Activated CD8-positive, alpha-beta T cell treated with anti-CD3 and anti-CD28 coated beads, Interleukin-2, amount 10 ng/mL, durations not matched to agents 7 days and 5 days (primary cell): Measurements from ENCODE around the gene ATE1. TPM values are rescaled to one million over a fixed set of nuclear protein-coding genes. Genes with fewer than 3 reads are reported as not detected.
"Not testable (repeated sequence)": the region's sequence is repeated elsewhere in the genome, so short reads cannot be mapped to it uniquely, and the experiment has no call there.

Experiments
- ATAC-seq: fragments of 150-1000 bp; cut with Tn5 transposase; one replicate; pipeline ENCODE4 v1.10.0; 2021; ENCODE audit warnings: moderate library complexity
- CTCF ChIA-PET: fragments of 350-600 bp; sonication (Branson Sonifier 250); formaldehyde crosslinking; loops from one replicate; lab custom pipeline; 2021; ENCODE audit warnings: antibody characterized with exemption; lab: Charles Lee
- POLR2A ChIA-PET: fragments of 350-600 bp; sonication (Branson Sonifier 250); formaldehyde crosslinking; loops from one replicate; lab custom pipeline; 2021; ENCODE audit warnings: antibody characterized with exemption; lab: Charles Lee
- DNase-seq: peaks from one replicate; pipeline ENCODE4 v3.0.0-alpha.2; 2020
- H3K27ac Mint-ChIP-seq: one replicate; pipeline ENCODE4 v1.8.0; 2021; ENCODE audit warnings: mild to moderate bottlenecking, mixed read lengths
- H3K27me3 Mint-ChIP-seq: one replicate; pipeline ENCODE4 v1.8.0; 2021; ENCODE audit warnings: low read depth, mixed read lengths
- H3K36me3 Mint-ChIP-seq: one replicate; pipeline ENCODE4 v1.8.0; 2021; ENCODE audit warnings: low read depth, mixed read lengths
- H3K4me1 Mint-ChIP-seq: one replicate; pipeline ENCODE4 v1.8.0; 2021; ENCODE audit warnings: low read depth, mixed read lengths
- H3K4me3 Mint-ChIP-seq: one replicate; pipeline ENCODE4 v1.8.0; 2021; ENCODE audit warnings: mild to moderate bottlenecking, mixed read lengths
- H3K9me3 Mint-ChIP-seq: one replicate; pipeline ENCODE4 v1.8.0; 2022; ENCODE audit warnings: mixed read lengths; ENCODE audit not compliant: insufficient read depth
- total RNA-seq, 2 experiments: library from RNA; stranded (reverse); gene quantifications; one replicate each; pipeline ENCODE4 v1.2.3, GENCODE V29; 2021

The ATE1 gene
- total RNA-seq, 2 experiments from 2014 or later = 20.2 to 26.0 TPM

GRCh38 chr10:121774813-121775212 lies 153.0 kb downstream of the ATE1 start:
- ATAC-seq (no peak), DNase-seq (no peak)
- Mint-ChIP-seq H3K27me3 (no peaks in the 10 kb centered on the region), H3K9me3 (no peaks in the 10 kb centered on the region), H3K4me3 (no peak overlapping the region), H3K4me1 (no peaks in the 10 kb centered on the region), H3K27ac (no peak overlapping the region), H3K36me3 (no peaks in the 10 kb centered on the region)
- ChIA-PET POLR2A (no interaction called here), CTCF (no interaction called here)

- ATAC-seq = no peak
- Mint-ChIP-seq H3K4me3 (no peak overlapping the region), H3K36me3 (no peaks in the 10 kb centered on the region), H3K27ac (no peak overlapping the region), H3K27me3 (no peaks in the 10 kb centered on the region), H3K4me1 (no peaks in the 10 kb centered on the region), H3K9me3 (no peaks in the 10 kb centered on the region)
- DNase-seq = no peak
- ChIA-PET CTCF (interaction anchor here (1.0 kb wide), 1 partner anchor 9 kb away, joined by 4 read pairs; no protein-coding TSS in a partner anchor), POLR2A (no interaction called here)
Measured at GRCh38 chr10:121774404-121774803, 153.4 kb downstream of the ATE1 start.

GRCh38 chr10:121772884-121773283 lies 154.9 kb downstream of the ATE1 start:
- Mint-ChIP-seq H3K36me3 (peaks cover 2% of the 10 kb centered on the region), H3K4me3 (no peak overlapping the region), H3K27ac (no peak overlapping the region), H3K9me3 (no peaks in the 10 kb centered on the region), H3K4me1 (no peaks in the 10 kb centered on the region), H3K27me3 (no peaks in the 10 kb centered on the region)
- CTCF ChIA-PET = no interaction called here
- ATAC-seq = no peak
- no peak for DNase-seq
- POLR2A ChIA-PET = no interaction called here

GRCh38 chr10:121772406-121772805 lies 155.4 kb downstream of the ATE1 start:
- Mint-ChIP-seq H3K4me3 (no peak overlapping the region), H3K4me1 (no peaks in the 10 kb centered on the region), H3K27ac (no peak overlapping the region), H3K9me3 (no peaks in the 10 kb centered on the region), H3K36me3 (peaks cover 2% of the 10 kb centered on the region), H3K27me3 (no peaks in the 10 kb centered on the region)
- no peak for ATAC-seq
- POLR2A ChIA-PET = no interaction called here
- CTCF ChIA-PET = no interaction called here
- DNase-seq = no peak

GRCh38 chr10:121771966-121772365 lies 155.9 kb downstream of the ATE1 start:
- no peak overlapping the region for H3K4me3 Mint-ChIP-seq
- ChIA-PET CTCF (no interaction called here), POLR2A (no interaction called here)
- no peak for ATAC-seq
- H3K27me3 Mint-ChIP-seq = no peaks in the 10 kb centered on the region
- peaks cover 4% of the 10 kb centered on the region for H3K36me3 Mint-ChIP-seq
- peaks cover 3% of the 10 kb centered on the region for H3K9me3 Mint-ChIP-seq
- no peaks in the 10 kb centered on the region for H3K4me1 Mint-ChIP-seq
- DNase-seq = no peak
- H3K27ac Mint-ChIP-seq = no peak overlapping the region

GRCh38 chr10:121766426-121766825 lies 161.4 kb downstream of the ATE1 start:
- Mint-ChIP-seq H3K4me3 (no peak overlapping the region), H3K27me3 (no peaks in the 10 kb centered on the region), H3K4me1 (no peaks in the 10 kb centered on the region), H3K36me3 (peaks cover 16% of the 10 kb centered on the region), H3K9me3 (peaks cover 11% of the 10 kb centered on the region), H3K27ac (no peak overlapping the region)
- ChIA-PET CTCF (no interaction called here), POLR2A (no interaction called here)
- DNase-seq = no peak
- no peak for ATAC-seq

- Mint-ChIP-seq H3K4me1 (no peaks in the 10 kb centered on the region), H3K27ac (no peak overlapping the region)
Measured at GRCh38 chr10:121765204-121765603, 162.6 kb downstream of the ATE1 start.

GRCh38 chr10:121764233-121764942 lies 163.4 kb downstream of the ATE1 start:
- H3K4me1 Mint-ChIP-seq = no peaks in the 10 kb centered on the region
- H3K27ac Mint-ChIP-seq = no peak overlapping the region
- CTCF ChIA-PET = interaction anchor here (0.7 kb wide), 1 partner anchor 101 kb away, joined by 4 read pairs; no protein-coding TSS in a partner anchor
- peaks cover 15% of the 10 kb centered on the region for H3K9me3 Mint-ChIP-seq
- peaks cover 23% of the 10 kb centered on the region for H3K36me3 Mint-ChIP-seq
- DNase-seq (no peak), ATAC-seq (no peak)
- no peaks in the 10 kb centered on the region for H3K27me3 Mint-ChIP-seq
- POLR2A ChIA-PET = no interaction called here
- no peak overlapping the region for H3K4me3 Mint-ChIP-seq

More at GRCh38 chr10:121765204-121765603, 162.6 kb downstream of the ATE1 start:
- ChIA-PET POLR2A (no interaction called here), CTCF (interaction anchor here (0.7 kb wide), 1 partner anchor 102 kb away, joined by 4 read pairs; no protein-coding TSS in a partner anchor)
- Mint-ChIP-seq H3K9me3 (peaks cover 11% of the 10 kb centered on the region), H3K36me3 (peaks cover 19% of the 10 kb centered on the region), H3K4me3 (no peak overlapping the region), H3K27me3 (no peaks in the 10 kb centered on the region)
- no peak for ATAC-seq
- DNase-seq = no peak

GRCh38 chr10:121757241-121757640 lies 170.6 kb downstream of the ATE1 start:
- H3K4me1 Mint-ChIP-seq, DNase-seq, H3K4me3 Mint-ChIP-seq, POLR2A ChIA-PET, ATAC-seq, CTCF ChIA-PET, H3K27ac Mint-ChIP-seq, H3K27me3 Mint-ChIP-seq: not testable (repeated sequence)
- Mint-ChIP-seq H3K36me3 (peaks cover 38% of the 10 kb centered on the region), H3K9me3 (peaks cover 11% of the 10 kb centered on the region)

- H3K4me3 Mint-ChIP-seq, POLR2A ChIA-PET, ATAC-seq, DNase-seq, H3K27ac Mint-ChIP-seq, H3K27me3 Mint-ChIP-seq, H3K4me1 Mint-ChIP-seq, CTCF ChIA-PET: not testable (repeated sequence)
- Mint-ChIP-seq H3K9me3 (peaks cover 11% of the 10 kb centered on the region), H3K36me3 (peaks cover 33% of the 10 kb centered on the region)
Measured at GRCh38 chr10:121755496-121755895, 172.3 kb downstream of the ATE1 start.

- Mint-ChIP-seq H3K4me3 (no peak overlapping the region), H3K27ac (no peak overlapping the region), H3K9me3 (peaks cover 7% of the 10 kb centered on the region), H3K36me3 (peaks cover 29% of the 10 kb centered on the region), H3K4me1 (peaks cover 7% of the 10 kb centered on the region), H3K27me3 (no peaks in the 10 kb centered on the region)
- POLR2A ChIA-PET = interaction anchor here (0.5 kb wide), 1 partner anchor 129 kb away, joined by 6 read pairs; no protein-coding TSS in a partner anchor
- DNase-seq (no peak), ATAC-seq (no peak)
- CTCF ChIA-PET = no interaction called here
Measured at GRCh38 chr10:121754666-121755065, 173.2 kb downstream of the ATE1 start.

- CTCF ChIA-PET = no interaction called here
- H3K4me3 Mint-ChIP-seq = no peak overlapping the region
- ATAC-seq (peak; percentile 42), DNase-seq (no peak)
- H3K27me3 Mint-ChIP-seq = no peaks in the 10 kb centered on the region
- H3K36me3 Mint-ChIP-seq = peaks cover 28% of the 10 kb centered on the region
- POLR2A ChIA-PET = no interaction called here
- H3K9me3 Mint-ChIP-seq = peaks cover 7% of the 10 kb centered on the region
- no peak overlapping the region for H3K27ac Mint-ChIP-seq
- H3K4me1 Mint-ChIP-seq = peaks cover 7% of the 10 kb centered on the region
Measured at GRCh38 chr10:121753726-121754476, 173.9 kb downstream of the ATE1 start.
